Muscle layer of duodenum (tissue), 2 donors: ENCODE data around the gene LRSAM1.

Experiments
- H3K27ac ChIP-seq: one replicate; pipeline ENCODE4 v1.7.0; 2013; ENCODE audit warnings: mild to moderate bottlenecking, low read length
- H3K27me3 ChIP-seq: one replicate; pipeline ENCODE4 v1.7.0; 2013; ENCODE audit warnings: low read depth, mild to moderate bottlenecking, control low read depth, low read length
- H3K36me3 ChIP-seq, 2 donors: one replicate each; pipeline ENCODE4 v1.7.0; 2013; ENCODE audit warnings: low read length in 2 of 2, control low read depth in 1 of 2, mild to moderate bottlenecking in 1 of 2; ENCODE audit not compliant: insufficient read depth in 2 of 2, control insufficient read depth in 1 of 2
- H3K4me1 ChIP-seq, 2 donors: one replicate each; pipeline ENCODE4 v1.7.0; 2013; ENCODE audit warnings: low read length in 2 of 2, mild to moderate bottlenecking in 2 of 2, control low read depth in 1 of 2, moderate library complexity in 1 of 2; ENCODE audit not compliant: insufficient read depth in 2 of 2, control insufficient read depth in 1 of 2
- H3K4me3 ChIP-seq, 2 donors: one replicate each; pipeline ENCODE4 v1.7.0; 2013; ENCODE audit warnings: low read length in 2 of 2, low read depth in 1 of 2, mild to moderate bottlenecking in 1 of 2
- H3K9me3 ChIP-seq, 2 donors: one replicate each; pipeline ENCODE4 v1.7.0; 2013; ENCODE audit warnings: low read length in 2 of 2, control low read depth in 1 of 2, mild to moderate bottlenecking in 1 of 2; ENCODE audit not compliant: control insufficient read depth in 1 of 2
- donor health status: healthy.

Gene LRSAM1

GRCh38 chr9:127540664-127541041 is 89.3 kb downstream of the LRSAM1 start:
- peaks cover 3 to 20% of the 10 kb centered on the region in 2 donors for H3K4me1 ChIP-seq
- H3K27me3 ChIP-seq: no peaks in the 10 kb centered on the region
- H3K27ac ChIP-seq: no peak overlapping the region
- no peak overlapping the region for H3K4me3 ChIP-seq
- no peaks in the 10 kb centered on the region for H3K36me3 ChIP-seq
- H3K9me3 ChIP-seq: no peaks in the 10 kb centered on the region

- Histone ChIP-seq H3K4me1 (peaks cover 7 to 25% of the 10 kb centered on the region in 2 donors), H3K9me3 (no peaks in the 10 kb centered on the region), H3K36me3 (no peaks in the 10 kb centered on the region), H3K27me3 (no peaks in the 10 kb centered on the region), H3K4me3 (no peak overlapping the region), H3K27ac (no peak overlapping the region)
These were observed 89.9 kb downstream of the LRSAM1 start for GRCh38 chr9:127541176-127541575.

- H3K4me1 ChIP-seq: peaks cover 9 to 29% of the 10 kb centered on the region in 2 donors
- no peak overlapping the region for H3K4me3 ChIP-seq
- no peaks in the 10 kb centered on the region for H3K27me3 ChIP-seq
- no peak overlapping the region for H3K27ac ChIP-seq
- H3K36me3 ChIP-seq: no peaks in the 10 kb centered on the region
- no peaks in the 10 kb centered on the region for H3K9me3 ChIP-seq
These were observed 90.6 kb downstream of the LRSAM1 start for GRCh38 chr9:127541865-127542264.

GRCh38 chr9:127543221-127543620 is 91.9 kb downstream of the LRSAM1 start:
- H3K27ac ChIP-seq: no peak overlapping the region
- H3K36me3 ChIP-seq: no peaks in the 10 kb centered on the region
- H3K27me3 ChIP-seq: no peaks in the 10 kb centered on the region
- H3K4me3 ChIP-seq: no peak overlapping the region
- no peaks in the 10 kb centered on the region for H3K9me3 ChIP-seq
- H3K4me1 ChIP-seq: peaks cover 9 to 26% of the 10 kb centered on the region in 2 donors

- Histone ChIP-seq H3K4me1 (peaks cover 18 to 26% of the 10 kb centered on the region in 2 donors), H3K27me3 (no peaks in the 10 kb centered on the region), H3K9me3 (no peaks in the 10 kb centered on the region), H3K36me3 (peaks cover 0 to 1% of the 10 kb centered on the region in 2 donors), H3K27ac (no peak overlapping the region), H3K4me3 (no peak overlapping the region)
These were observed 92.7 kb downstream of the LRSAM1 start for GRCh38 chr9:127543973-127544533.

GRCh38 chr9:127545196-127546124 is 94.2 kb downstream of the LRSAM1 start:
- Histone ChIP-seq H3K4me1 (peaks cover 21 to 36% of the 10 kb centered on the region in 2 donors), H3K4me3 (no peak overlapping the region), H3K27me3 (no peaks in the 10 kb centered on the region), H3K27ac (peak overlapping the region; percentile 69), H3K36me3 (peaks cover 0 to 4% of the 10 kb centered on the region in 2 donors), H3K9me3 (no peaks in the 10 kb centered on the region)

- H3K27me3 ChIP-seq: no peaks in the 10 kb centered on the region
- no peak overlapping the region for H3K4me3 ChIP-seq
- H3K9me3 ChIP-seq: no peaks in the 10 kb centered on the region
- H3K4me1 ChIP-seq: peaks cover 22 to 36% of the 10 kb centered on the region in 2 donors
- peak overlapping the region; percentile 36 for H3K27ac ChIP-seq
- H3K36me3 ChIP-seq: peaks cover 0 to 4% of the 10 kb centered on the region in 2 donors
These were observed 95.0 kb downstream of the LRSAM1 start for GRCh38 chr9:127546125-127546832.

GRCh38 chr9:127548352-127548881 is 97.1 kb downstream of the LRSAM1 start:
- peaks cover 22 to 28% of the 10 kb centered on the region in 2 donors for H3K4me1 ChIP-seq
- no peaks in the 10 kb centered on the region for H3K27me3 ChIP-seq
- H3K36me3 ChIP-seq: peaks cover 0 to 4% of the 10 kb centered on the region in 2 donors
- H3K9me3 ChIP-seq: no peaks in the 10 kb centered on the region
- H3K27ac ChIP-seq: no peak overlapping the region
- no peak overlapping the region for H3K4me3 ChIP-seq

- no peak overlapping the region for H3K4me3 ChIP-seq
- H3K4me1 ChIP-seq: peaks cover 25 to 27% of the 10 kb centered on the region in 2 donors
- H3K9me3 ChIP-seq: no peaks in the 10 kb centered on the region
- H3K36me3 ChIP-seq: peaks cover 0 to 4% of the 10 kb centered on the region in 2 donors
- H3K27me3 ChIP-seq: no peaks in the 10 kb centered on the region
- H3K27ac ChIP-seq: no peak overlapping the region
These were observed 97.9 kb downstream of the LRSAM1 start for GRCh38 chr9:127549218-127549617.

GRCh38 chr9:127549751-127550150 is 98.4 kb downstream of the LRSAM1 start:
- no peaks in the 10 kb centered on the region for H3K9me3 ChIP-seq
- peaks cover 0 to 4% of the 10 kb centered on the region in 2 donors for H3K36me3 ChIP-seq
- peaks cover 25 to 31% of the 10 kb centered on the region in 2 donors for H3K4me1 ChIP-seq
- H3K27me3 ChIP-seq: no peaks in the 10 kb centered on the region
- H3K27ac ChIP-seq: no peak overlapping the region
- no peak overlapping the region for H3K4me3 ChIP-seq

GRCh38 chr9:127550282-127550681 is 99.0 kb downstream of the LRSAM1 start:
- Histone ChIP-seq H3K4me3 (no peak overlapping the region), H3K36me3 (peaks cover 0 to 4% of the 10 kb centered on the region in 2 donors), H3K9me3 (no peaks in the 10 kb centered on the region), H3K27me3 (no peaks in the 10 kb centered on the region), H3K27ac (no peak overlapping the region), H3K4me1 (peaks cover 29 to 33% of the 10 kb centered on the region in 2 donors)
